HL-60 (cell line): ENCODE measurements around the gene ACAP1.

ENCODE experiments used
- GABPA ChIP-seq: IDR thresholded peaks from 2 replicates; pipeline ENCODE4 v1.6.1; 2012; ENCODE audit warnings: low read depth
- POLR2AphosphoS5 ChIP-seq: IDR thresholded peaks from 2 replicates; pipeline ENCODE4 v1.6.1; 2012; ENCODE audit warnings: low read depth
- REST ChIP-seq: IDR thresholded peaks from 2 replicates; pipeline ENCODE4 v1.6.1; 2012; ENCODE audit warnings: low read depth; ENCODE audit not compliant: insufficient replicate concordance
- SPI1 ChIP-seq: IDR thresholded peaks from 2 replicates; pipeline ENCODE4 v1.6.1; 2012; ENCODE audit warnings: low read depth, mild to moderate bottlenecking, borderline replicate concordance
- TF ChIP-seq, protein P1 (sequence below): IDR thresholded peaks from one replicate; pipeline ENCODE4 v1.5.1; 2011; ENCODE audit warnings: low read length, control low read depth, inconsistent platforms; ENCODE audit not compliant: insufficient read depth

DNA sequence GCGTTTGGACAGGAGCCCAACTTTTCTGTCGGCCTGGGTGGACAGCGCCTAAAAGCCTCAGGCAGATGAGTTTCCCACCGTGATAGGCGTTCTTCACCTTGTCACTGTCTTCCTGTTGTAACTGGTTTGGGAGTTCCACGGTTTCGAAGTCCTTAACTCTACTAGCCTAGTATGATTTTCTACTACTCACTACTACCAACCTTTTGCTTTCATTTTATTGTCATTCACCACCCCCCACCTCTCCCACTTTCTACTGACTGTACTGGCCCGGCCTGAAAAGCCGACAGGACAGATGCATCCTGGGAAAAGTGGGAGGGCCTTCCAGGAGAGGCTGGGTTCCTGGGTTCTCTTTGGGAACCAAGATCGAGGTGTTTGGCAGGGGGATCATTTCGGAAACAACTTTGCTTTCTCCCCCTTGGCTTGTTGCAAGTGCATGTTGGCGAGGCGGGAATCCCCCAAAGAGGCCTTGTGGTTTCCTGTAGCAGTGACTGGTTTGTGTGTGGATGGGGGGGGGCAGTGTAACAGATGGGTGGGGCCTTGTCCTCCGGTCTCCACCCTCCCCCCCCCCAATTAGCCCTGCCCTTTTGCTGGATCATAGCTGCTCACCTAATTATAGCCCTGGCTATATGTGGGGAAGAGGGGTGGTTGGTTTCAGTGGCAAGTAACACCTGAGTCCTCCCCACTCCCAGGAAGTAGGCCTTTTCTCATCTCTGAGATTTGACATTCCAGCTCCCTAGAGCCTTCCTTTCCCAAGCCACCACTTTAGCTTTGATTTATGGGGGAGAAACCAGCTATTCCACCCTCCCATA is 27.5 kb upstream of the ACAP1 start:
- TF ChIP-seq, protein P1, sequence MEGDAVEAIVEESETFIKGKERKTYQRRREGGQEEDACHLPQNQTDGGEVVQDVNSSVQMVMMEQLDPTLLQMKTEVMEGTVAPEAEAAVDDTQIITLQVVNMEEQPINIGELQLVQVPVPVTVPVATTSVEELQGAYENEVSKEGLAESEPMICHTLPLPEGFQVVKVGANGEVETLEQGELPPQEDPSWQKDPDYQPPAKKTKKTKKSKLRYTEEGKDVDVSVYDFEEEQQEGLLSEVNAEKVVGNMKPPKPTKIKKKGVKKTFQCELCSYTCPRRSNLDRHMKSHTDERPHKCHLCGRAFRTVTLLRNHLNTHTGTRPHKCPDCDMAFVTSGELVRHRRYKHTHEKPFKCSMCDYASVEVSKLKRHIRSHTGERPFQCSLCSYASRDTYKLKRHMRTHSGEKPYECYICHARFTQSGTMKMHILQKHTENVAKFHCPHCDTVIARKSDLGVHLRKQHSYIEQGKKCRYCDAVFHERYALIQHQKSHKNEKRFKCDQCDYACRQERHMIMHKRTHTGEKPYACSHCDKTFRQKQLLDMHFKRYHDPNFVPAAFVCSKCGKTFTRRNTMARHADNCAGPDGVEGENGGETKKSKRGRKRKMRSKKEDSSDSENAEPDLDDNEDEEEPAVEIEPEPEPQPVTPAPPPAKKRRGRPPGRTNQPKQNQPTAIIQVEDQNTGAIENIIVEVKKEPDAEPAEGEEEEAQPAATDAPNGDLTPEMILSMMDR = no peak
- peak; percentile 47; the same call in 1 of the 2 replicates for TF ChIP-seq POLR2AphosphoS5
- peak; percentile 54 for TF ChIP-seq REST
- no peak for TF ChIP-seq GABPA
- TF ChIP-seq SPI1 = no peak
